Thoracic aorta (tissue), 2 donors: ENCODE data around the gene ZNF132. TPM values are rescaled to one million over a fixed set of nuclear protein-coding genes. Genes with fewer than 3 reads are reported as not detected.

Experiments used
- ATAC-seq: fragments of 150-250 bp; one replicate; pipeline ENCODE4 v1.8.0; 2017; ENCODE audit warnings: low read depth; ENCODE audit not compliant: insufficient number of reproducible peaks, low FRiP score
- DNase-seq: peaks from one replicate; pipeline ENCODE4 v3.0.0-alpha.2; 2020; ENCODE audit warnings: low spot score
- H3K27ac ChIP-seq, 2 donors: fragments of 200-600 bp; sonication (generic); 1 replicate in 1 of 2; 2 replicates in 1 of 2; pipeline ENCODE4 v1.5.1; 2016; ENCODE audit warnings: mild to moderate bottlenecking in 2 of 2, moderate library complexity in 2 of 2
- H3K27me3 ChIP-seq: fragments of 200-600 bp; sonication (generic); replicated peaks from 2 replicates; pipeline ENCODE4 v1.6.0; 2016; ENCODE audit warnings: mild to moderate bottlenecking; ENCODE audit not compliant: insufficient read depth
- H3K36me3 ChIP-seq: fragments of 200-600 bp; sonication (generic); one replicate; pipeline ENCODE4 v1.5.1; 2016
- H3K4me1 ChIP-seq, 2 donors: fragments of 200-600 bp; sonication (generic); 1 replicate in 1 of 2; 2 replicates in 1 of 2; pipeline versions ENCODE4 v1.5.1 to v1.6.0; 2016; ENCODE audit warnings: low read depth in 2 of 2, mild to moderate bottlenecking in 1 of 2; ENCODE audit not compliant: control insufficient read depth in 1 of 2
- H3K4me3 ChIP-seq: fragments of 200-600 bp; sonication (generic); 2 replicates; pipeline ENCODE4 v1.5.1; 2016; ENCODE audit warnings: mild to moderate bottlenecking
- H3K9me3 ChIP-seq: fragments of 200-600 bp; sonication (generic); 2 replicates; pipeline ENCODE4 v1.5.1; 2016
- total RNA-seq, 2 donors: library from RNA; depleted of rRNA; stranded (reverse); fragments of >200 nt; gene quantifications; one replicate each; pipeline versions ENCODE4 v1.1.0 to v1.2.3, GENCODE V29; 2016
- TF ChIP-seq, protein P1 (sequence below): fragments of 200-600 bp; sonication (generic); IDR thresholded peaks from one replicate; pipeline ENCODE4 v1.5.1; 2019; ENCODE audit warnings: antibody characterized with exemption

Gene ZNF132
- total RNA-seq, 2 donors from 2014 or later: 3.1 to 10.2 TPM

DNA sequence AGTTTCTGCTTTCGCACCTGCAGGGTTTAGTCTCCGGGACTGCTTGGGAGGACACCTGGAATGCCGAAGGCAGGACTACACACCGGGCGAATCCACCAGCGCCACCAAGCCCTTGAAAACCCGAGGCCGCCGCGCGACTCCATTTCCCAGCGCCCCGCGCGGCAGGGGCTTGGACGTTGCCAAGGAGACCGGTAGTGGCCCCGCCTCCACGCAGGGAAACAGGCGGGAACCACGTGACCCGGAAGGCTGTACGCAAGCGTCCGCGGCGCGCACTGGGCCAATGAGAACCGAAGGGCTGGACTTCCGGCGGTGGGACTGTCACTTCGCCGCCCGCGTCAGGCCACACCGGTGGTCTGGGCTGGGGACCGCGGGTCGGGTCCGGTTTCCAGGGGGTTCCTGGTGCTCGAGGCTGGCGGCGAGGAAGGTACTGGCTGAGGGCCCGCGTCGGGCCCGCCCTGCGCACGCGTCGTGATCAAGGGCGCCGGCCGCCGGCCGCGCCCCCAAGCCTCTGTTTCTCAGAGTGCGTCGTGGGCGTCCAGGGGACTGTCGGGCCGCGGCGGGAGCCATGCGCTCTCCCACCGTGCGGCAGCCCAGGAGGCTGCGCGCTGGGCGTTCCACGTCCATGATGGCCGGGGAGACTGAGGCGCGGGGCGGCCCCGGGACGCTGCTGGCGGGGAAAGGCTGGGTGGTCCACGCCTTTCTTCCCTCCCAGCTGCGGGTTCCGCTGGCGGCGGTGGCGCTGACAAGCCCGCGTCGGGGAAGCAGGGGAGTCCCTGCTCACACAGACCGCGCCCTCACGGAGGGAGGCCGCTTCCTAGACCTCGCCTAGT is 27.0 kb upstream of the ZNF132 start, which contains the start of gene ZNF324:
ZNF324 (plus strand) TSS at position 321 of the 830 bp plus-strand sequence. CDS start 2,106 bp downstream, outside the sequence.
- TF ChIP-seq, protein P1, sequence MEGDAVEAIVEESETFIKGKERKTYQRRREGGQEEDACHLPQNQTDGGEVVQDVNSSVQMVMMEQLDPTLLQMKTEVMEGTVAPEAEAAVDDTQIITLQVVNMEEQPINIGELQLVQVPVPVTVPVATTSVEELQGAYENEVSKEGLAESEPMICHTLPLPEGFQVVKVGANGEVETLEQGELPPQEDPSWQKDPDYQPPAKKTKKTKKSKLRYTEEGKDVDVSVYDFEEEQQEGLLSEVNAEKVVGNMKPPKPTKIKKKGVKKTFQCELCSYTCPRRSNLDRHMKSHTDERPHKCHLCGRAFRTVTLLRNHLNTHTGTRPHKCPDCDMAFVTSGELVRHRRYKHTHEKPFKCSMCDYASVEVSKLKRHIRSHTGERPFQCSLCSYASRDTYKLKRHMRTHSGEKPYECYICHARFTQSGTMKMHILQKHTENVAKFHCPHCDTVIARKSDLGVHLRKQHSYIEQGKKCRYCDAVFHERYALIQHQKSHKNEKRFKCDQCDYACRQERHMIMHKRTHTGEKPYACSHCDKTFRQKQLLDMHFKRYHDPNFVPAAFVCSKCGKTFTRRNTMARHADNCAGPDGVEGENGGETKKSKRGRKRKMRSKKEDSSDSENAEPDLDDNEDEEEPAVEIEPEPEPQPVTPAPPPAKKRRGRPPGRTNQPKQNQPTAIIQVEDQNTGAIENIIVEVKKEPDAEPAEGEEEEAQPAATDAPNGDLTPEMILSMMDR: no peak
- H3K36me3 ChIP-seq: peaks cover 17% of the 10 kb centered on the region
- peak; percentile 92 for ATAC-seq

DNA sequence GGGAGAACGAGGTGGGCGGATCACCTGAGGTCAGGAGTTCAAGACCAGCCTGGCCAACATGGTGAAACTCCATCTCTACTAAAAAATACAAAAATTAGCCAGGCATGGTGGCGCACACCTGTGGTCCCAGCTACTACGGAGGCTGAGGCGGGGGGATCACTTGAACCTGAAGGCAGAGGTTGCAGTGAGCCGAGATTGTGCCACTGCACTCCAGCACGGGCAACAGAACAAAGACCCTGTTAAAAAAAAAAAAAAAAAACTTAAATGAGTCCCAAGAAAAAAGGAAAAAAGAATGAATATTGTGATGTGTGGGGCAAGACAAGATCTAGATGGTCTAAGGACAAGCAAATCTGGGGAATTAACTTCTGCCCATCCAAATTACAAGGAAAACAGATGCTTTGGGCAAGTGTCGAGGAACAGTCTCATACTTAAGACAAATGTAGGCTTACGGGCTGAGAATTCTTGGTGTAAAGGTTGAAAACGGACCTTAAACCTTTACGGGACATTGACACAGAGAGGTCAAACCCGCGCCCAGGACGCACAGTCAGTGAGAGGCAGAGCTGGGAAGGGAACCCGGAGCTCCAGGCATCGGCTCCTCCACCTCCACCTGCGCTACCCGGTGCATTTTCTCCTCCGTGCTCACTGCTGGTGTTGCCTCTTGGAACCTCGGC is 26.3 kb upstream of the ZNF132 start:
- H3K27me3 ChIP-seq: no peaks in the 10 kb centered on the region
- H3K36me3 ChIP-seq: peaks cover 12% of the 10 kb centered on the region
- no peaks in the 10 kb centered on the region for H3K9me3 ChIP-seq
- peak overlapping the region in 1 of 2 donors; percentile 80 for H3K27ac ChIP-seq
- DNase-seq (no peak), ATAC-seq (no peak)
- TF ChIP-seq, protein P1: no peak
- H3K4me1 ChIP-seq: peaks cover 11 to 21% of the 10 kb centered on the region in 2 donors
- H3K4me3 ChIP-seq: peak overlapping the region; percentile 100

More for the DNA sequence above, 27.0 kb upstream of the ZNF132 start, which contains the start of gene ZNF324:
- H3K9me3 ChIP-seq: no peaks in the 10 kb centered on the region
- peaks cover 11 to 21% of the 10 kb centered on the region in 2 donors for H3K4me1 ChIP-seq
- peak within 1 kb of the TSS; percentile 52 to 80 for H3K27ac ChIP-seq
- peak within 1 kb of the TSS; percentile 100 for H3K4me3 ChIP-seq
- DNase-seq: peak; percentile 94
- H3K27me3 ChIP-seq: no peaks in the 10 kb centered on the region

DNA sequence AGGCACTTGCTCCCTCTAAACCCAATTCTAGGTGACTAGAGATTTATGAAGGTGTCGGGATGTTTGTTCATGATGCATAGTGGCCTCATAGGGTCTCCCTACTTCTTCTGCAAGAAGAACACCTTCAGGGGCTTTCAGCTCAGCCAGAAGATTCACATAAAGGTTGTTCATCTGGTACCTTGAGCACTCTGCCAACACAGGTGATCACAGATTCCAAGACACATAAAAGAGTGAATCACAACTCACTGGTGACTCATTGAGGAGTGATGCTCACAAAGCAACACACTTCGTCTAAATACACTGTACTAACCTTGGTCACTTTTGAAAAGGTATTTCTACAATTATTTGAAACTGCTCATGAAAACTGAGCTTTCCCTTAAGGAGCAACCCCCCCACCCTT is 20.1 kb upstream of the ZNF132 start:
- TF ChIP-seq, protein P1: no peak
- H3K27ac ChIP-seq: no peak overlapping the region

DNA sequence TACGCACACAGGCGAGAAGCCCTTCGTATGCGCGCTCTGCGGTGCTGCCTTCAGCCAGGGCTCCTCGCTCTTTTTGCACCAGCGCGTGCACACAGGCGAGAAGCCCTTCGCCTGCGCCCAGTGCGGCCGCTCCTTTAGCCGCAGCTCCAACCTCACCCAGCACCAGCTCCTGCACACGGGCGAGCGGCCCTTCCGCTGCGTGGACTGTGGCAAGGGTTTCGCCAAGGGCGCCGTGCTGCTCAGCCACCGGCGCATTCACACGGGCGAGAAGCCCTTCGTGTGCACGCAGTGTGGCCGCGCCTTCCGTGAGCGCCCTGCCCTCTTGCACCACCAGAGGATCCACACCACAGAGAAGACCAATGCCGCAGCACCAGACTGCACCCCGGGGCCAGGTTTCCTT is 16.2 kb upstream of the ZNF132 start:
- H3K27me3 ChIP-seq: no peaks in the 10 kb centered on the region
- H3K27ac ChIP-seq: no peak overlapping the region
- peaks cover 0 to 8% of the 10 kb centered on the region in 2 donors for H3K4me1 ChIP-seq
- DNase-seq: no peak
- ATAC-seq: no peak
- no peaks in the 10 kb centered on the region for H3K9me3 ChIP-seq
- H3K36me3 ChIP-seq: no peaks in the 10 kb centered on the region
- H3K4me3 ChIP-seq: no peak overlapping the region
- TF ChIP-seq, protein P1: no peak

More for the DNA sequence above, 20.1 kb upstream of the ZNF132 start:
- no peaks in the 10 kb centered on the region for H3K36me3 ChIP-seq
- ATAC-seq (no peak), DNase-seq (no peak)
- no peaks in the 10 kb centered on the region for H3K9me3 ChIP-seq
- H3K27me3 ChIP-seq: no peaks in the 10 kb centered on the region
- H3K4me3 ChIP-seq: no peak overlapping the region
- no peaks in the 10 kb centered on the region for H3K4me1 ChIP-seq

DNA sequence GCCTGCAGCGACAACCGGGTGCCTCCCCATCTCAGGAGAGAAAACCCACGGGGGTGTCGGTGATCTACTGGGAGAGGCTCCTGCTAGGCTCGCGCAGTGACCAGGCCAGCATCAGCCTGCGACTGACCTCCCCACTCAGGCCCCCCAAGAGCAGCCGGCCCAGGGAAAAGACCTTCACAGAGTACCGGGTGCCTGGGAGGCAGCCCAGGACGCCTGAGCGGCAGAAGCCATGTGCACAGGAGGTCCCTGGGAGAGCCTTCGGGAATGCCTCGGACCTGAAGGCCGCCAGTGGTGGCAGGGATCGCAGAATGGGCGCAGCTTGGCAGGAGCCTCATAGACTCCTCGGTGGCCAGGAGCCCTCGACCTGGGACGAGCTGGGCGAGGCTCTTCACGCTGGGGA is 15.4 kb upstream of the ZNF132 start:
- TF ChIP-seq, protein P1: no peak
- H3K27ac ChIP-seq: no peak overlapping the region
- H3K9me3 ChIP-seq: no peaks in the 10 kb centered on the region
- no peaks in the 10 kb centered on the region for H3K36me3 ChIP-seq
- ATAC-seq (no peak), DNase-seq (no peak)
- no peak overlapping the region for H3K4me3 ChIP-seq
- H3K27me3 ChIP-seq: no peaks in the 10 kb centered on the region
- H3K4me1 ChIP-seq: peaks cover 0 to 12% of the 10 kb centered on the region in 2 donors
